ENCODE measurements around the gene SAMD14. TPM values are rescaled to one million over a fixed set of nuclear protein-coding genes. Genes with fewer than 3 reads are reported as not detected.

Gene SAMD14
- total RNA-seq, 4 donors from 2014 or later = 0.53 to 2.5 (median 1.0) TPM

GRCh38 chr17:50149091-50149416 is 19.1 kb upstream of the SAMD14 start:
- H3K9me3 ChIP-seq = no peaks in the 10 kb centered on the region
- TF ChIP-seq, protein P1, sequence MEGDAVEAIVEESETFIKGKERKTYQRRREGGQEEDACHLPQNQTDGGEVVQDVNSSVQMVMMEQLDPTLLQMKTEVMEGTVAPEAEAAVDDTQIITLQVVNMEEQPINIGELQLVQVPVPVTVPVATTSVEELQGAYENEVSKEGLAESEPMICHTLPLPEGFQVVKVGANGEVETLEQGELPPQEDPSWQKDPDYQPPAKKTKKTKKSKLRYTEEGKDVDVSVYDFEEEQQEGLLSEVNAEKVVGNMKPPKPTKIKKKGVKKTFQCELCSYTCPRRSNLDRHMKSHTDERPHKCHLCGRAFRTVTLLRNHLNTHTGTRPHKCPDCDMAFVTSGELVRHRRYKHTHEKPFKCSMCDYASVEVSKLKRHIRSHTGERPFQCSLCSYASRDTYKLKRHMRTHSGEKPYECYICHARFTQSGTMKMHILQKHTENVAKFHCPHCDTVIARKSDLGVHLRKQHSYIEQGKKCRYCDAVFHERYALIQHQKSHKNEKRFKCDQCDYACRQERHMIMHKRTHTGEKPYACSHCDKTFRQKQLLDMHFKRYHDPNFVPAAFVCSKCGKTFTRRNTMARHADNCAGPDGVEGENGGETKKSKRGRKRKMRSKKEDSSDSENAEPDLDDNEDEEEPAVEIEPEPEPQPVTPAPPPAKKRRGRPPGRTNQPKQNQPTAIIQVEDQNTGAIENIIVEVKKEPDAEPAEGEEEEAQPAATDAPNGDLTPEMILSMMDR (IDR thresholded peaks at IDR 0.05) = no peak
- no peak for TF ChIP-seq POLR2A (IDR thresholded peaks at IDR 0.05)
- peak overlapping the region; percentile 90 to 98 (median 92) for H3K4me3 ChIP-seq
- peaks cover 8 to 68% (median 27%) of the 10 kb centered on the region in 4 donors for H3K4me1 ChIP-seq
- no peaks in the 10 kb centered on the region for H3K27me3 ChIP-seq
- no peak for DNase-seq
- H3K27ac ChIP-seq = peak overlapping the region; percentile 86 to 99 (median 96)
- H3K36me3 ChIP-seq = peaks cover 0 to 16% (median 0%) of the 10 kb centered on the region in 3 donors

- Histone ChIP-seq H3K4me3 (peak overlapping the region; percentile 90 to 98 (median 92)), H3K36me3 (peaks cover 0 to 22% (median 0%) of the 10 kb centered on the region in 3 donors), H3K9me3 (no peaks in the 10 kb centered on the region), H3K27ac (peak overlapping the region; percentile 86 to 99 (median 96)), H3K27me3 (no peaks in the 10 kb centered on the region), H3K4me1 (peaks cover 8 to 66% (median 28%) of the 10 kb centered on the region in 4 donors)
- TF ChIP-seq, protein P1 (IDR thresholded peaks at IDR 0.05) = peak in 3 of 6 experiments; percentile 31 to 40 (median 39)
- no peak for TF ChIP-seq POLR2A (IDR thresholded peaks at IDR 0.05)
- peak; percentile 87 to 90 (median 89) for DNase-seq
Measured at GRCh38 chr17:50148226-50149090, 18.5 kb upstream of the SAMD14 start.

DNA sequence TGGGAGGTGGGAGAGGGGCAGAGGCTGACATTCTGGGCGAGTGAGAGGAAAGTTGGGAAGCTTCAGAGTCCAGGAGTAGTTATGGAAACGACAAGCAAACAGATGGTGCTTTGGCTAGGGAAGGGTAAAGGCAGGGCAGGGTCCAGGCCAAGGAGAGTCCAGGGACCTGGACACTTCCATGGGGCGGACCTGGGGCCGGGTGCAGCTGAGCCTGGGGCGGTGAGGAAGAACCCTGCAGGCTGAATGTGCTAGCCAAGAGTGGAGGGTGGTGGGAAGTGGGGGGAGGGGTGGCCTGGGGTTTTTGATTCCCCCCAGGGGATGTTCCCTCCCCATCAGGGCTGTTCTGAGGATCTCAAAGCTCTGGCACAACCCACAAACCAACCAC is 17.9 kb upstream of the SAMD14 start:
- H3K4me1 ChIP-seq = peaks cover 8 to 60% (median 31%) of the 10 kb centered on the region in 4 donors
- TF ChIP-seq, protein P1 (IDR thresholded peaks at IDR 0.05) = no peak
- no peak for TF ChIP-seq POLR2A (IDR thresholded peaks at IDR 0.05)
- no peaks in the 10 kb centered on the region for H3K27me3 ChIP-seq
- peaks cover 0 to 28% (median 0%) of the 10 kb centered on the region in 3 donors for H3K36me3 ChIP-seq
- peak overlapping the region; percentile 90 to 98 (median 92) for H3K4me3 ChIP-seq
- no peaks in the 10 kb centered on the region for H3K9me3 ChIP-seq
- peak overlapping the region; percentile 86 to 99 (median 96) for H3K27ac ChIP-seq
- peak; percentile 44 to 82 (median 74) for DNase-seq

DNA sequence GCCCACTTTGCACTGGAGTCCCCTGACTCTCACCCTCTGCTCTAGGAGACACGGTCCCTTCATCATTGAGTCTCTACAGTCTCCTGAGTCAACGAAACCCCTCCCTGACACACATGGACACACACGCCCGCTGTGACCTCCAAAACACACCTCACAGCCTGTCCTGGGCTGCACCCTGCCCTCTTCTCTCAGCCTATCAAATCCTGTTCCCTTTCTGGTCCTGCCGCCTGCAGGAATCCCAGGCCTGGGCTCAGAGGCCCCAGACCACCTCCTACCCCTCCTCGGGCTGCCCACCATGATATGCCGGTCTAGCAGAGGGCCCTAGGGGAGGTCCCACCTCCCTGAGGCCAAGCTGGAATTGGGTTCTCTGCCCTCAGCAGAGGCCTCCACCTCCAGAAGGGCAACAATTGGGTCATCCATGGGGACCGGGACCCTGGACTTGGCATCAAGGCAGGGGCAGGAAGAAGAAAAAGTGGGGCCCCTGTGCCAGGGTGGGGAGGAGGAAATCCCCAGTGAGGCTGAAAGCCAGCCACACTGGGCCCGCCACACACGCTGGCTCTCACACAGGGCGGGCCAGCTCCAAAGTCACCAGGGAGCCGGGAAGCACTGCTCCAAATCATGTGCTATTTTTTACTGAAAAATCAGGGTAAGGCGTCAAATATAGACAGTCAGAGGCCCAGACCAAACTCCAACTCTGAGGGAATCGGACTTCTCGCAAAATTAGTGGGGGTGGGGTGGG is 17.1 kb upstream of the SAMD14 start:
- Histone ChIP-seq H3K9me3 (no peaks in the 10 kb centered on the region), H3K4me1 (peaks cover 5 to 53% (median 35%) of the 10 kb centered on the region in 4 donors)

More for the DNA sequence above, 17.1 kb upstream of the SAMD14 start:
- peak overlapping the region; percentile 86 to 99 (median 96) for H3K27ac ChIP-seq
- H3K4me3 ChIP-seq = peak overlapping the region; percentile 90 to 98 (median 92)
- H3K36me3 ChIP-seq = peaks cover 0 to 35% (median 0%) of the 10 kb centered on the region in 3 donors
- TF ChIP-seq POLR2A (IDR thresholded peaks at IDR 0.05) = no peak
- TF ChIP-seq, protein P1 (IDR thresholded peaks at IDR 0.05) = no peak
- peak in 2 of 3 donors; percentile 46 to 59 for DNase-seq
- H3K27me3 ChIP-seq = no peaks in the 10 kb centered on the region

All from Peyer's patch (tissue), 4 donors.